Measurements from ENCODE around the gene USP25.

The USP25 gene

GRCh38 chr21:15703932-15704331 is 25.9 kb upstream of the USP25 start:
- no peak for DNase-seq
- H3K27me3 ChIP-seq (replicated peaks): no peaks in the 10 kb centered on the region
- no peaks in the 10 kb centered on the region for H3K36me3 ChIP-seq (replicated peaks)
- TF ChIP-seq CTCF (IDR thresholded peaks at IDR 0.05; ENCODE audit: low read depth, low read length, missing control alignments): no peak
- H3K27ac ChIP-seq: no peak overlapping the region
- in situ Hi-C loops (cut with HindIII; ENCODE audit: low pct_ligation_motif_present, low sequenced_read_pairs): no loop called here
- H3K4me3 ChIP-seq (ENCODE audit: low read depth, low read length): no peak overlapping the region

GRCh38 chr21:15706696-15707095 is 23.1 kb upstream of the USP25 start:
- no peaks in the 10 kb centered on the region for H3K27me3 ChIP-seq (replicated peaks)
- TF ChIP-seq CTCF (IDR thresholded peaks at IDR 0.05; ENCODE audit: low read depth, low read length, missing control alignments): no peak
- DNase-seq: peak; percentile 94
- H3K4me3 ChIP-seq (ENCODE audit: low read depth, low read length): no peak overlapping the region
- H3K27ac ChIP-seq: no peak overlapping the region
- H3K36me3 ChIP-seq (replicated peaks): no peaks in the 10 kb centered on the region
- in situ Hi-C loops (cut with HindIII; ENCODE audit: low pct_ligation_motif_present, low sequenced_read_pairs): no loop called here

- Histone ChIP-seq H3K27me3 (replicated peaks) (no peaks in the 10 kb centered on the region), H3K36me3 (replicated peaks) (no peaks in the 10 kb centered on the region), H3K27ac (no peak overlapping the region), H3K4me3 (ENCODE audit: low read depth, low read length) (no peak overlapping the region)
- TF ChIP-seq CTCF (IDR thresholded peaks at IDR 0.05; ENCODE audit: low read depth, low read length, missing control alignments): no peak
- in situ Hi-C loops (cut with HindIII; ENCODE audit: low pct_ligation_motif_present, low sequenced_read_pairs): no loop called here
- DNase-seq: no peak
Observed at GRCh38 chr21:15713412-15713811, 16.4 kb upstream of the USP25 start.

- no peaks in the 10 kb centered on the region for H3K36me3 ChIP-seq (replicated peaks)
- in situ Hi-C loops (cut with HindIII; ENCODE audit: low pct_ligation_motif_present, low sequenced_read_pairs): no loop called here
- no peak overlapping the region for H3K4me3 ChIP-seq (ENCODE audit: low read depth, low read length)
- no peak for TF ChIP-seq CTCF (IDR thresholded peaks at IDR 0.05; ENCODE audit: low read depth, low read length, missing control alignments)
- no peaks in the 10 kb centered on the region for H3K27me3 ChIP-seq (replicated peaks)
- H3K27ac ChIP-seq: no peak overlapping the region
- DNase-seq: no peak
Observed at GRCh38 chr21:15718711-15719110, 11.1 kb upstream of the USP25 start.

GRCh38 chr21:15719976-15720375 is 9.8 kb upstream of the USP25 start:
- Histone ChIP-seq H3K27ac (no peak overlapping the region), H3K36me3 (replicated peaks) (no peaks in the 10 kb centered on the region), H3K27me3 (replicated peaks) (no peaks in the 10 kb centered on the region), H3K4me3 (ENCODE audit: low read depth, low read length) (no peak overlapping the region)
- no peak for TF ChIP-seq CTCF (IDR thresholded peaks at IDR 0.05; ENCODE audit: low read depth, low read length, missing control alignments)
- no peak for DNase-seq
- in situ Hi-C loops (cut with HindIII; ENCODE audit: low pct_ligation_motif_present, low sequenced_read_pairs): no loop called here

GRCh38 chr21:15722591-15723324 is 7.0 kb upstream of the USP25 start:
- no peak overlapping the region for H3K4me3 ChIP-seq (ENCODE audit: low read depth, low read length)
- no peak for TF ChIP-seq CTCF (IDR thresholded peaks at IDR 0.05; ENCODE audit: low read depth, low read length, missing control alignments)
- no peaks in the 10 kb centered on the region for H3K27me3 ChIP-seq (replicated peaks)
- no peak overlapping the region for H3K27ac ChIP-seq
- H3K36me3 ChIP-seq (replicated peaks): no peaks in the 10 kb centered on the region
- no peak for DNase-seq
- in situ Hi-C loops (cut with HindIII; ENCODE audit: low pct_ligation_motif_present, low sequenced_read_pairs): no loop called here
